H9 (cell line): ENCODE data around the gene OSBP2. TPM values are rescaled to one million over a fixed set of nuclear protein-coding genes. Genes with fewer than 3 reads are reported as not detected.

Source experiments
- DNase-seq: peaks from one replicate; pipeline ENCODE4 v3.0.0-alpha.2; 2017
- H2AFZ ChIP-seq: one replicate; pipeline ENCODE4 v1.6.1; 2013; ENCODE audit warnings: mild to moderate bottlenecking, low read length, control low read depth, moderate library complexity
- H2AK5ac ChIP-seq: 2 replicates; pipeline ENCODE4 v1.6.1; 2013; ENCODE audit warnings: low read length, control low read depth, mixed read lengths; ENCODE audit not compliant: insufficient read length
- H2BK120ac ChIP-seq: one replicate; pipeline ENCODE4 v1.6.1; 2013; ENCODE audit warnings: low read depth, mild to moderate bottlenecking, low read length, control low read depth, inconsistent platforms; ENCODE audit not compliant: poor library complexity, severe bottlenecking
- H2BK12ac ChIP-seq: 2 replicates; pipeline ENCODE4 v1.6.1; 2013; ENCODE audit warnings: low read length, control low read depth, mixed read lengths, low read depth; ENCODE audit not compliant: insufficient read length
- H2BK15ac ChIP-seq: 2 replicates; pipeline ENCODE4 v1.6.1; 2013; ENCODE audit warnings: low read depth, low read length, control low read depth
- H2BK20ac ChIP-seq: one replicate; pipeline ENCODE4 v1.6.1; 2013; ENCODE audit warnings: low read depth, mild to moderate bottlenecking, low read length, control low read depth, inconsistent platforms; ENCODE audit not compliant: poor library complexity, severe bottlenecking
- H2BK5ac ChIP-seq: 2 replicates; pipeline ENCODE4 v1.6.1; 2013; ENCODE audit warnings: low read length, control low read depth, mixed read lengths; ENCODE audit not compliant: insufficient read length
- H3K14ac ChIP-seq: 2 replicates; pipeline ENCODE4 v1.6.1; 2013; ENCODE audit warnings: low read length, control low read depth; ENCODE audit not compliant: insufficient read depth
- H3K18ac ChIP-seq: 2 replicates; pipeline ENCODE4 v1.6.1; 2013; ENCODE audit warnings: low read depth, mild to moderate bottlenecking, mixed read lengths, low read length, control low read depth; ENCODE audit not compliant: insufficient read length
- H3K23ac ChIP-seq: 2 replicates; pipeline ENCODE4 v1.6.1; 2013; ENCODE audit warnings: low read length, control low read depth, mixed read lengths, low read depth; ENCODE audit not compliant: insufficient read length
- H3K23me2 ChIP-seq: 2 replicates; pipeline ENCODE4 v1.6.1; 2013; ENCODE audit warnings: low read depth, mild to moderate bottlenecking, mixed read lengths, low read length, control low read depth; ENCODE audit not compliant: insufficient read length, poor library complexity, severe bottlenecking
- H3K27ac ChIP-seq: 2 replicates; pipeline ENCODE4 v1.5.1; 2013; ENCODE audit warnings: low read length, control low read depth, mixed read lengths, low read depth; ENCODE audit not compliant: insufficient read length
- H3K27me3 ChIP-seq: 2 replicates; pipeline ENCODE4 v1.6.1; 2013; ENCODE audit warnings: low read length, control low read depth, inconsistent platforms; ENCODE audit not compliant: insufficient read depth
- H3K4ac ChIP-seq: 2 replicates; pipeline ENCODE4 v1.6.1; 2013; ENCODE audit warnings: low read depth, mild to moderate bottlenecking, control low read depth, inconsistent platforms, low read length, moderate library complexity
- H3K4me1 ChIP-seq: 2 replicates; pipeline ENCODE4 v1.6.1; 2013; ENCODE audit warnings: low read length, control low read depth, inconsistent platforms; ENCODE audit not compliant: insufficient read depth
- H3K4me2 ChIP-seq: 2 replicates; pipeline ENCODE4 v1.6.1; 2013; ENCODE audit warnings: low read length, control low read depth, mixed read lengths; ENCODE audit not compliant: insufficient read length, insufficient read depth
- H3K56ac ChIP-seq: 2 replicates; pipeline ENCODE4 v1.6.1; 2013; ENCODE audit warnings: low read depth, mild to moderate bottlenecking, mixed read lengths, low read length, control low read depth; ENCODE audit not compliant: insufficient read length
- H3K79me1 ChIP-seq: 2 replicates; pipeline ENCODE4 v1.6.1; 2013; ENCODE audit warnings: low read depth, mild to moderate bottlenecking, moderate library complexity, low read length, control low read depth, inconsistent platforms; ENCODE audit not compliant: insufficient read depth, poor library complexity, severe bottlenecking
- H3K79me2 ChIP-seq: 2 replicates; pipeline ENCODE4 v1.6.1; 2013; ENCODE audit warnings: low read length, control low read depth, inconsistent platforms; ENCODE audit not compliant: insufficient read depth
- H3K9ac ChIP-seq: 2 replicates; pipeline ENCODE4 v1.6.1; 2013; ENCODE audit warnings: low read length, control low read depth, mixed read lengths; ENCODE audit not compliant: insufficient read length; ENCODE audit errors: extremely low read depth
- H3K9me3 ChIP-seq: one replicate; pipeline ENCODE4 v1.6.1; 2013; ENCODE audit warnings: low read depth, low read length, inconsistent platforms; ENCODE audit not compliant: control insufficient read depth
- H3T11ph ChIP-seq: one replicate; pipeline ENCODE4 v1.6.1; 2013; ENCODE audit warnings: mild to moderate bottlenecking, low read length, control low read depth, inconsistent platforms
- H4K20me1 ChIP-seq: one replicate; pipeline ENCODE4 v1.6.1; 2013; ENCODE audit not compliant: control insufficient read depth, insufficient read length, insufficient read depth
- H4K5ac ChIP-seq: 2 replicates; pipeline ENCODE4 v1.6.1; 2013; ENCODE audit warnings: low read depth, mild to moderate bottlenecking, mixed read lengths, low read length, control low read depth; ENCODE audit not compliant: insufficient read length
- H4K8ac ChIP-seq: replicated peaks from 2 replicates; pipeline ENCODE4 v1.6.1; 2013; ENCODE audit warnings: low read length, control low read depth, mixed read lengths, low read depth; ENCODE audit not compliant: insufficient read length
- H4K91ac ChIP-seq: 2 replicates; pipeline ENCODE4 v1.6.1; 2013; ENCODE audit warnings: low read depth, mild to moderate bottlenecking, moderate library complexity, mixed read lengths, low read length, control low read depth; ENCODE audit not compliant: insufficient read length
- H3K27ac Mint-ChIP-seq, 3 experiments: 2 replicates in 2 of 3; 3 replicates in 1 of 3; pipeline ENCODE4 v1.8.0; 2020 to 2021; ENCODE audit warnings: mixed read lengths in 3 of 3, mild to moderate bottlenecking in 1 of 3, moderate library complexity in 1 of 3
- H3K27me3 Mint-ChIP-seq: 2 replicates; pipeline ENCODE4 v1.8.0; 2021; ENCODE audit warnings: low read depth, mild to moderate bottlenecking, moderate library complexity, mixed read lengths
- H3K36me3 Mint-ChIP-seq, 3 experiments: 2 replicates in 2 of 3; 3 replicates in 1 of 3; pipeline ENCODE4 v1.8.0; 2020 to 2021; ENCODE audit warnings: low read depth in 3 of 3, mixed read lengths in 3 of 3; ENCODE audit not compliant: insufficient read depth in 1 of 3
- H3K4me1 Mint-ChIP-seq, 2 experiments: 2 replicates each; pipeline ENCODE4 v1.8.0; 2020; ENCODE audit warnings: mixed read lengths in 2 of 2
- H3K4me3 Mint-ChIP-seq, 2 experiments: 2 replicates in 1 of 2; 3 replicates in 1 of 2; pipeline ENCODE4 v1.8.0; 2020 to 2021; ENCODE audit warnings: mild to moderate bottlenecking in 2 of 2, mixed read lengths in 2 of 2, moderate library complexity in 1 of 2
- H3K9me3 Mint-ChIP-seq, 2 experiments: 2 replicates in 1 of 2; 3 replicates in 1 of 2; pipeline ENCODE4 v1.8.0; 2020; ENCODE audit warnings: mild to moderate bottlenecking in 2 of 2, mixed read lengths in 2 of 2, moderate library complexity in 1 of 2
- CTCF ChIP-seq: fragments of 200-600 bp; sonication (generic); conservative IDR thresholded peaks from 3 replicates; pipeline ENCODE4 v1.8.0; 2021; ENCODE audit warnings: antibody characterized with exemption, mild to moderate bottlenecking
- WGBS: extraction: QIAGEN DNeasy Blood & Tissue Kit; methylation state at CpG from one replicate; pipeline ENCODE4 v1.1.7; 2013; ENCODE audit warnings: missing lambda C conversion rate, low lambda C conversion rate, mixed read lengths; ENCODE audit not compliant: insufficient read length; ENCODE audit errors: extremely low coverage; 5-methylcytosine and 5-hydroxymethylcytosine counted together
- total RNA-seq: library from RNA; stranded (reverse); gene quantifications from 2 replicates; pipeline ENCODE4 v1.2.1, GENCODE V29; 2021

OSBP2 gene
- total RNA-seq, 1 experiment from 2014 or later, result 3.4 TPM

GRCh38 chr22:30668386-30668710 is 26.3 kb upstream of the OSBP2 start:
- Histone ChIP-seq H3K9me3 (no peaks in the 10 kb centered on the region), H3K23ac (no peak overlapping the region), H3K4me1 (no peaks in the 10 kb centered on the region), H3K27ac (no peak overlapping the region), H3K4me2 (peak overlapping the region; percentile 67), H2BK20ac (no peak overlapping the region), H3K27me3 (peaks cover 6% of the 10 kb centered on the region; the same call in 1 of the 2 replicates), H2AFZ (no peak overlapping the region), H4K20me1 (no peaks in the 10 kb centered on the region), H4K8ac (no peak overlapping the region), H3T11ph (no peak overlapping the region), H2BK120ac (no peak overlapping the region), H3K18ac (no peak overlapping the region), H3K79me1 (no peaks in the 10 kb centered on the region), H2BK12ac (no peak overlapping the region), H2BK15ac (no peak overlapping the region), H3K9ac (no peak overlapping the region), H3K79me2 (no peaks in the 10 kb centered on the region), H2AK5ac (no peak overlapping the region), H3K23me2 (peaks cover 16% of the 10 kb centered on the region), H3K4ac (no peak overlapping the region), H4K5ac (no peak overlapping the region), H2BK5ac (no peak overlapping the region), H3K14ac (no peak overlapping the region), H4K91ac (no peak overlapping the region), H3K56ac (no peak overlapping the region)
- no peak for TF ChIP-seq CTCF
- H3K27ac Mint-ChIP-seq, result 0 out of 7 replicates have a peak overlapping the region, but pooled peaks of 1 of the 3 experiments have one; percentile 12
- H3K9me3 Mint-ChIP-seq, result no peaks in the 10 kb centered on the region
- no CpG with 5 or more reads among the region's 10 CpGs for WGBS
- H3K4me3 Mint-ChIP-seq, result peak overlapping the region; percentile 78 to 89
- DNase-seq, result no peak
- peaks cover 13 to 14% of the 10 kb centered on the region in 2 experiments for H3K4me1 Mint-ChIP-seq
- H3K36me3 Mint-ChIP-seq, result peaks cover 0 to 5% (median 2%) of the 10 kb centered on the region in 3 experiments; a peak in 4 of 7 replicates
- H3K27me3 Mint-ChIP-seq, result peaks cover 57% of the 10 kb centered on the region
